HG03558 (cell line): Measurements from ENCODE around the gene SHD.
A peak's percentile ranks its signal among the peaks of the same experiment; 100 is the strongest.
"Not testable (repeated sequence)": the region's sequence is repeated elsewhere in the genome, so short reads cannot be mapped to it uniquely, and the experiment has no call there.

Source experiments
- ATAC-seq: cut with Tn5 transposase; IDR thresholded peaks from one replicate; pipeline ENCODE4 v1.9.1; 2021; ENCODE audit warnings: moderate number of reproducible peaks; ENCODE audit not compliant: unreplicated experiment; ENCODE audit errors: extremely low read depth

SHD gene

GRCh38 chr19:4322942-4323665 is 44.0 kb downstream of the SHD start:
- no peak for ATAC-seq

GRCh38 chr19:4323692-4324091 is 44.6 kb downstream of the SHD start:
- no peak for ATAC-seq

GRCh38 chr19:4324228-4324627 is 45.2 kb downstream of the SHD start:
- no peak for ATAC-seq

GRCh38 chr19:4326215-4326836 is 47.3 kb downstream of the SHD start:
- no peak for ATAC-seq

GRCh38 chr19:4326837-4327251 is 47.8 kb downstream of the SHD start:
- no peak for ATAC-seq

- no peak for ATAC-seq
These were observed 48.3 kb downstream of the SHD start for GRCh38 chr19:4327252-4327876.

- ATAC-seq = no peak
These were observed 48.8 kb downstream of the SHD start for GRCh38 chr19:4327877-4328242.

- peak; percentile 44 for ATAC-seq
These were observed 49.4 kb downstream of the SHD start for GRCh38 chr19:4328243-4328990.

GRCh38 chr19:4328991-4329681 is 50.1 kb downstream of the SHD start:
- ATAC-seq = not testable (repeated sequence)

GRCh38 chr19:4329858-4330257 is 50.8 kb downstream of the SHD start:
- ATAC-seq = no peak

GRCh38 chr19:4334929-4335570 is 56.0 kb downstream of the SHD start:
- ATAC-seq = no peak

GRCh38 chr19:4337906-4338440 is 58.9 kb downstream of the SHD start:
- ATAC-seq = no peak

GRCh38 chr19:4338441-4339355 is 59.6 kb downstream of the SHD start, which contains the start of gene STAP2:
Gene STAP2 (minus strand): TSS chr19:4338827. CDS start chr19:4338753, 74 bp downstream.
- ATAC-seq = no peak
